ENCODE data around the gene PIGM. TPM values are rescaled to one million over a fixed set of nuclear protein-coding genes. Genes with fewer than 3 reads are reported as not detected.
"Not testable (repeated sequence)": the region's sequence is repeated elsewhere in the genome, so short reads cannot be mapped to it uniquely, and the experiment has no call there.

Gene PIGM
- total and polyA plus RNA-seq, 9 donors, result 3.6 to 6.6 (median 5.2) TPM

GRCh38 chr1:160062230-160062532 lies 30.4 kb upstream of the PIGM start:
- H3K27me3 ChIP-seq (ENCODE audit: control insufficient read depth, insufficient read depth, low read length), result peaks cover 13% of the 10 kb centered on the region
- H3K4me3 ChIP-seq (ENCODE audit: low read length), result no peak overlapping the region
- no peaks in the 10 kb centered on the region for H3K9me3 ChIP-seq (replicated peaks; ENCODE audit: control insufficient read depth, low read depth, low read length)
- H3K27ac ChIP-seq (ENCODE audit: low read length), result no peak overlapping the region
- 40% methylated on average over 1 of the region's 6 CpGs for WGBS (ENCODE audit: insufficient coverage)
- H3K36me3 ChIP-seq (ENCODE audit: control insufficient read depth, insufficient read depth, low read length), result no peaks in the 10 kb centered on the region
- DNase-seq, result no peak
- H3K4me1 ChIP-seq (ENCODE audit: control insufficient read depth, insufficient read depth, low read length), result peaks cover 6% of the 10 kb centered on the region

- peaks cover 3% of the 10 kb centered on the region for H3K4me1 ChIP-seq (ENCODE audit: control insufficient read depth, insufficient read depth, low read length)
- peaks cover 12% of the 10 kb centered on the region for H3K27me3 ChIP-seq (ENCODE audit: control insufficient read depth, insufficient read depth, low read length)
- no peak for DNase-seq
- WGBS (ENCODE audit: insufficient coverage), result 43% methylated on average over 10 of the region's 15 CpGs
- no peak overlapping the region for H3K27ac ChIP-seq (ENCODE audit: low read length)
- H3K36me3 ChIP-seq (ENCODE audit: control insufficient read depth, insufficient read depth, low read length), result no peaks in the 10 kb centered on the region
- H3K4me3 ChIP-seq (ENCODE audit: low read length), result no peak overlapping the region
- H3K9me3 ChIP-seq (replicated peaks; ENCODE audit: control insufficient read depth, low read depth, low read length), result no peaks in the 10 kb centered on the region
Measured at GRCh38 chr1:160061369-160062229, 29.8 kb upstream of the PIGM start.

- Histone ChIP-seq H3K27ac (ENCODE audit: low read length) (no peak overlapping the region), H3K36me3 (ENCODE audit: control insufficient read depth, insufficient read depth, low read length) (no peaks in the 10 kb centered on the region), H3K9me3 (replicated peaks; ENCODE audit: control insufficient read depth, low read depth, low read length) (no peaks in the 10 kb centered on the region), H3K4me3 (ENCODE audit: low read length) (no peak overlapping the region), H3K4me1 (ENCODE audit: control insufficient read depth, insufficient read depth, low read length) (peaks cover 3% of the 10 kb centered on the region), H3K27me3 (ENCODE audit: control insufficient read depth, insufficient read depth, low read length) (peaks cover 23% of the 10 kb centered on the region)
- no peak for DNase-seq
- 33% methylated on average over 1 of the region's 2 CpGs for WGBS (ENCODE audit: insufficient coverage)
Measured at GRCh38 chr1:160058087-160058486, 26.3 kb upstream of the PIGM start.

GRCh38 chr1:160056648-160057169 lies 24.9 kb upstream of the PIGM start:
- H3K27ac ChIP-seq (ENCODE audit: low read length), result no peak overlapping the region
- no peak overlapping the region for H3K4me3 ChIP-seq (ENCODE audit: low read length)
- H3K36me3 ChIP-seq (ENCODE audit: control insufficient read depth, insufficient read depth, low read length), result no peaks in the 10 kb centered on the region
- H3K27me3 ChIP-seq (ENCODE audit: control insufficient read depth, insufficient read depth, low read length), result peaks cover 24% of the 10 kb centered on the region
- no peaks in the 10 kb centered on the region for H3K4me1 ChIP-seq (ENCODE audit: control insufficient read depth, insufficient read depth, low read length)
- no peak for DNase-seq
- WGBS (ENCODE audit: insufficient coverage), result no CpG with 5 or more reads among the region's 1 CpG
- no peaks in the 10 kb centered on the region for H3K9me3 ChIP-seq (replicated peaks; ENCODE audit: control insufficient read depth, low read depth, low read length)

GRCh38 chr1:160053548-160054365 lies 22.0 kb upstream of the PIGM start:
- DNase-seq, result no peak
- H3K9me3 ChIP-seq (replicated peaks; ENCODE audit: control insufficient read depth, low read depth, low read length), result no peaks in the 10 kb centered on the region
- no peaks in the 10 kb centered on the region for H3K4me1 ChIP-seq (ENCODE audit: control insufficient read depth, insufficient read depth, low read length)
- no peak overlapping the region for H3K4me3 ChIP-seq (ENCODE audit: low read length)
- no peak overlapping the region for H3K27ac ChIP-seq (ENCODE audit: low read length)
- WGBS (ENCODE audit: insufficient coverage), result 87% methylated on average over 2 of the region's 7 CpGs
- H3K36me3 ChIP-seq (ENCODE audit: control insufficient read depth, insufficient read depth, low read length), result no peaks in the 10 kb centered on the region
- peaks cover 23% of the 10 kb centered on the region for H3K27me3 ChIP-seq (ENCODE audit: control insufficient read depth, insufficient read depth, low read length)

- Histone ChIP-seq H3K27ac (ENCODE audit: low read length) (no peak overlapping the region), H3K36me3 (ENCODE audit: control insufficient read depth, insufficient read depth, low read length) (no peaks in the 10 kb centered on the region), H3K27me3 (ENCODE audit: control insufficient read depth, insufficient read depth, low read length) (peaks cover 22% of the 10 kb centered on the region), H3K4me3 (ENCODE audit: low read length) (no peak overlapping the region), H3K4me1 (ENCODE audit: control insufficient read depth, insufficient read depth, low read length) (no peaks in the 10 kb centered on the region), H3K9me3 (replicated peaks; ENCODE audit: control insufficient read depth, low read depth, low read length) (no peaks in the 10 kb centered on the region)
- WGBS (ENCODE audit: insufficient coverage), result 20% methylated on average over 4 of the region's 6 CpGs
- no peak for DNase-seq
Measured at GRCh38 chr1:160052936-160053335, 21.1 kb upstream of the PIGM start.

- Histone ChIP-seq H3K27ac (ENCODE audit: low read length) (no peak overlapping the region), H3K9me3 (replicated peaks; ENCODE audit: control insufficient read depth, low read depth, low read length) (no peaks in the 10 kb centered on the region), H3K4me3 (ENCODE audit: low read length) (no peak overlapping the region), H3K36me3 (ENCODE audit: control insufficient read depth, insufficient read depth, low read length) (no peaks in the 10 kb centered on the region), H3K27me3 (ENCODE audit: control insufficient read depth, insufficient read depth, low read length) (peaks cover 17% of the 10 kb centered on the region), H3K4me1 (ENCODE audit: control insufficient read depth, insufficient read depth, low read length) (peaks cover 17% of the 10 kb centered on the region)
- 44% methylated on average over 1 of the region's 1 CpG for WGBS (ENCODE audit: insufficient coverage)
- no peak for DNase-seq
Measured at GRCh38 chr1:160050619-160051018, 18.8 kb upstream of the PIGM start.

- not testable (repeated sequence) for H3K27ac ChIP-seq (ENCODE audit: low read length); H3K36me3 ChIP-seq (ENCODE audit: control insufficient read depth, insufficient read depth, low read length); DNase-seq; H3K9me3 ChIP-seq (replicated peaks; ENCODE audit: control insufficient read depth, low read depth, low read length); H3K4me3 ChIP-seq (ENCODE audit: low read length)
- peaks cover 17% of the 10 kb centered on the region for H3K27me3 ChIP-seq (ENCODE audit: control insufficient read depth, insufficient read depth, low read length)
- peaks cover 17% of the 10 kb centered on the region for H3K4me1 ChIP-seq (ENCODE audit: control insufficient read depth, insufficient read depth, low read length)
- 60% methylated on average over 1 of the region's 2 CpGs for WGBS (ENCODE audit: insufficient coverage)
Measured at GRCh38 chr1:160050182-160050581, 18.4 kb upstream of the PIGM start.

GRCh38 chr1:160049101-160049500 lies 17.3 kb upstream of the PIGM start:
- Histone ChIP-seq H3K27ac (ENCODE audit: low read length) (no peak overlapping the region), H3K36me3 (ENCODE audit: control insufficient read depth, insufficient read depth, low read length) (no peaks in the 10 kb centered on the region), H3K9me3 (replicated peaks; ENCODE audit: control insufficient read depth, low read depth, low read length) (no peaks in the 10 kb centered on the region), H3K4me3 (ENCODE audit: low read length) (no peak overlapping the region), H3K27me3 (ENCODE audit: control insufficient read depth, insufficient read depth, low read length) (peaks cover 16% of the 10 kb centered on the region), H3K4me1 (ENCODE audit: control insufficient read depth, insufficient read depth, low read length) (peaks cover 17% of the 10 kb centered on the region)
- DNase-seq, result no peak
- WGBS (ENCODE audit: insufficient coverage), result 63% methylated on average over 3 of the region's 3 CpGs

GRCh38 chr1:160048335-160048734 lies 16.5 kb upstream of the PIGM start:
- Histone ChIP-seq H3K27ac (ENCODE audit: low read length) (no peak overlapping the region), H3K4me1 (ENCODE audit: control insufficient read depth, insufficient read depth, low read length) (peaks cover 17% of the 10 kb centered on the region), H3K4me3 (ENCODE audit: low read length) (no peak overlapping the region), H3K27me3 (ENCODE audit: control insufficient read depth, insufficient read depth, low read length) (peaks cover 10% of the 10 kb centered on the region), H3K9me3 (replicated peaks; ENCODE audit: control insufficient read depth, low read depth, low read length) (no peaks in the 10 kb centered on the region), H3K36me3 (ENCODE audit: control insufficient read depth, insufficient read depth, low read length) (no peaks in the 10 kb centered on the region)
- DNase-seq, result no peak

Measured in muscle of leg (tissue), 11 donors.